HG03280 (cell line): ENCODE data around the gene TCP10L.
"Not testable (repeated sequence)": the region's sequence is repeated elsewhere in the genome, so short reads cannot be mapped to it uniquely, and the experiment has no call there.

Experiments
- ATAC-seq: cut with Tn5 transposase; IDR thresholded peaks from one replicate; pipeline ENCODE4 v1.9.1; 2021; ENCODE audit warnings: mild to moderate bottlenecking, moderate library complexity; ENCODE audit not compliant: unreplicated experiment

The TCP10L gene

GRCh38 chr21:32587120-32587519, 1.8 kb upstream of the TCP10L start:
- no peak for ATAC-seq

- ATAC-seq: no peak
Measured at GRCh38 chr21:32585970-32586369, 647 bp upstream of the TCP10L start.

- ATAC-seq: no peak
Measured at GRCh38 chr21:32584472-32584871, 851 bp downstream of the TCP10L start.

- ATAC-seq: no peak
Measured at GRCh38 chr21:32581732-32582131, 3.6 kb downstream of the TCP10L start.

GRCh38 chr21:32580949-32581348, 4.4 kb downstream of the TCP10L start:
- ATAC-seq: no peak

GRCh38 chr21:32578107-32578691, 7.1 kb downstream of the TCP10L start:
- no peak for ATAC-seq

- ATAC-seq: no peak
Measured at GRCh38 chr21:32576011-32576410, 9.3 kb downstream of the TCP10L start.

- ATAC-seq: no peak
Measured at GRCh38 chr21:32574946-32575925, 10.1 kb downstream of the TCP10L start.

- ATAC-seq: no peak
Measured at GRCh38 chr21:32572574-32573420, 12.5 kb downstream of the TCP10L start.

GRCh38 chr21:32570456-32570855, 14.9 kb downstream of the TCP10L start:
- ATAC-seq: no peak

GRCh38 chr21:32569261-32570230, 15.8 kb downstream of the TCP10L start:
- peak; percentile 87 for ATAC-seq

- no peak for ATAC-seq
Measured at GRCh38 chr21:32567626-32568025, 17.7 kb downstream of the TCP10L start.

GRCh38 chr21:32566741-32567389, 18.5 kb downstream of the TCP10L start:
- no peak for ATAC-seq

GRCh38 chr21:32565856-32566465, 19.4 kb downstream of the TCP10L start:
- no peak for ATAC-seq

- ATAC-seq: no peak
Measured at GRCh38 chr21:32562915-32563314, 22.4 kb downstream of the TCP10L start.

- ATAC-seq: no peak
Measured at GRCh38 chr21:32562426-32562825, 22.9 kb downstream of the TCP10L start.

GRCh38 chr21:32561476-32561875, 23.8 kb downstream of the TCP10L start:
- ATAC-seq: not testable (repeated sequence)

- ATAC-seq: no peak
Measured at GRCh38 chr21:32560896-32561295, 24.4 kb downstream of the TCP10L start.

- ATAC-seq: no peak
Measured at GRCh38 chr21:32559006-32559610, 26.2 kb downstream of the TCP10L start.
